A673 (cell line): ENCODE data around the gene GJB6. TPM values are rescaled to one million over a fixed set of nuclear protein-coding genes. Genes with fewer than 3 reads are reported as not detected.
A peak's percentile ranks its signal among the peaks of the same experiment; 100 is the strongest.

Source experiments
- BruUV-seq: library from RNA; stranded (reverse); fragments of 400-500 nt; replicated peaks from 2 replicates; lab custom pipeline; 2021; lab: Mats Ljungman, UMichigan
- CTCF ChIA-PET: fragments of 300-600 bp; sonication (Branson Sonifier 250); formaldehyde crosslinking; loops from one replicate; lab custom pipeline; 2022; ENCODE audit warnings: antibody characterized with exemption; lab: Charles Lee
- POLR2A ChIA-PET: fragments of 300-600 bp; sonication (Branson Sonifier 250); formaldehyde crosslinking; loops from one replicate; lab custom pipeline; 2022; ENCODE audit warnings: antibody characterized with exemption; ENCODE audit not compliant: low non-redundant PET; lab: Charles Lee
- DNase-seq: peaks from one replicate; pipeline ENCODE4 v3.0.0-alpha.2; 2015; ENCODE audit warnings: low spot score
- H3K27ac ChIP-seq: fragments of 200-600 bp; sonication (generic); 2 replicates; pipeline ENCODE4 v1.5.1; 2016; ENCODE audit warnings: mixed run types, low read depth, mild to moderate bottlenecking, mixed read lengths, antibody characterized with exemption, low read length; ENCODE audit not compliant: poor library complexity, severe bottlenecking
- H3K27me3 ChIP-seq: fragments of 200-600 bp; sonication (generic); replicated peaks from 2 replicates; pipeline ENCODE4 v1.6.1; 2017; ENCODE audit warnings: mixed run types, low read depth, mild to moderate bottlenecking, mixed read lengths, antibody characterized with exemption, low read length; ENCODE audit not compliant: insufficient read depth, poor library complexity
- H3K36me3 ChIP-seq: fragments of 200-600 bp; sonication (generic); 2 replicates; pipeline ENCODE4 v1.6.1; 2016; ENCODE audit warnings: mixed run types, mild to moderate bottlenecking, mixed read lengths, antibody characterized with exemption, low read length; ENCODE audit not compliant: insufficient read depth, poor library complexity, severe bottlenecking
- H3K4me1 ChIP-seq: fragments of 200-600 bp; sonication (generic); 2 replicates; pipeline ENCODE4 v1.6.1; 2017; ENCODE audit warnings: mixed run types, mild to moderate bottlenecking, mixed read lengths, antibody characterized with exemption, low read length; ENCODE audit not compliant: insufficient read depth, poor library complexity, severe bottlenecking
- H3K4me3 ChIP-seq: fragments of 200-600 bp; sonication (generic); 2 replicates; pipeline ENCODE4 v1.5.1; 2016; ENCODE audit warnings: low read depth, mixed run types, mild to moderate bottlenecking, mixed read lengths, low read length; ENCODE audit not compliant: poor library complexity, severe bottlenecking
- H3K9me3 ChIP-seq: fragments of 200-600 bp; sonication (generic); 2 replicates; pipeline ENCODE4 v1.6.1; 2016; ENCODE audit warnings: mixed run types, low read depth, mild to moderate bottlenecking, mixed read lengths, antibody characterized with exemption, low read length; ENCODE audit not compliant: poor library complexity, severe bottlenecking
- CTCF ChIP-seq: fragments of 300-800, 200-600 bp; sonication (generic); conservative IDR thresholded peaks from 2 replicates; pipeline ENCODE4 v1.5.1; 2017; ENCODE audit warnings: low read depth, mild to moderate bottlenecking, antibody characterized with exemption, low read length, moderate library complexity, mixed read lengths
- EZH2 ChIP-seq: fragments of 200-600 bp; sonication (generic); IDR thresholded peaks from 2 replicates; pipeline ENCODE4 v1.6.1; 2017; ENCODE audit warnings: borderline replicate concordance, low read depth, mild to moderate bottlenecking, mixed read lengths, antibody characterized with exemption, low read length; ENCODE audit not compliant: poor library complexity, severe bottlenecking
- intact Hi-C: fragments of 100-400 bp; cut with micrococcal nuclease; formaldehyde crosslinking; loops from one replicate; pipeline ENCODE4 v1.10.0; 2022; ENCODE audit not compliant: unreplicated experiment
- total RNA-seq: library from RNA; stranded (reverse); gene quantifications from 2 replicates; pipeline ENCODE4 v1.2.3, GENCODE V29; 2021

The GJB6 gene
- total RNA-seq, 1 experiment from 2014 or later, result not detected

DNA sequence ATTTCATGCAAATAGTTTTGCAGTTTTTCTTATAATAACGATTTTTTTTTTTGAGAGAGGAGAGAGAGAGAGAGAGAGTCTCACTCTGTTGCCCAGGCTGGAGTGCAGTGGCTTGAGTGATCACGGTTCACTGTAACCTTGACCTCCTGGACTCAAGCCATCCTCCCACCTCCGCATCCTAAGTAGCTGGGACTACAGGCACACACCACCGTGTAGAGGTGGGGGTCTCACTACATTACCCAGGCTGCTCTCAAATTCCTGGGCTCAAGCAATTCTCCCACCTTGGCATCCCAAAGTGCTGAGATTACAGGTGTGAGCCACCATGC is 26.8 kb upstream of the GJB6 start:
- Histone ChIP-seq H3K36me3 (no peaks in the 10 kb centered on the region), H3K9me3 (no peaks in the 10 kb centered on the region), H3K4me3 (peak overlapping the region; percentile 27), H3K4me1 (no peaks in the 10 kb centered on the region), H3K27ac (no peak overlapping the region), H3K27me3 (no peaks in the 10 kb centered on the region)
- TF ChIP-seq EZH2 (no peak), CTCF (no peak)
- intact Hi-C loops, result no loop called here
- ChIA-PET CTCF (no interaction called here), POLR2A (no interaction called here)
- DNase-seq, result no peak
- BruUV-seq, result no TSS peak

DNA sequence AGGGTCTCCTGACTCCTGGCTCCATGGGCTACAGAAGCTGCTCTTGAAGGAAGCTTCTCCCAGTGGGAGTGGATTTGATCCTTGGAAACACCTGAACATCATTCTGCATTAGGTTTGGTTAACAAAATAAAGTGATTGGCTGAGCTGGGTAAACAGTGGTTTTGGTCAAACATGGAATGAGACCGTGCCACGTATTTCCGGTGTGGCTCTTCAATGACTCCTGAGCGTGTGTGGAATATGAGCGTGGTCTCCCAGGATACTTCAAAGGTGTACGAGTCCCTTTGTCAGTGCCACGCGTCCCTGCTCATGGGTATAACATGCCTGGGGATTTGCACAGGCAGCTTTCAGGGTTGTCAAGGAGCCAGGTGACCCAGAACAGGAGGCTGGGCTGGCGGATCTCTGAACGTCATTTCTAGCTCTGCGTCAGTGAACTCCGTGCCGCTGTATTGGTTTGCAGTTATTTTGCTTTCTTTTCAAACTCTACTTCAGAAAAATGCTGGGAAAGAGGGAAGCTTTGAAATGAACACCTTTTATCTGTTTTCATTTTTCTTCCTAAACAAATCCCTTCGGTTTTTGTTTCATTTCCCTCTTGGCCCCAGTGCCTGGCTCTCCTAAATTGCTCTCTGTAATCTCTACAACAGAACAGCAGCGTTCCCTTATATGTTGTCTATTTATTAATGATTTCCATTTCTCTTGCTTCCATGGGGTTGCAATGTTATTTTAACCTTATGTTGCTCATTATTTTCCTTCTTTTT is 26.3 kb upstream of the GJB6 start:
- ChIA-PET POLR2A (no interaction called here), CTCF (no interaction called here)
- Histone ChIP-seq H3K36me3 (no peaks in the 10 kb centered on the region), H3K4me3 (peak overlapping the region; percentile 27), H3K9me3 (no peaks in the 10 kb centered on the region), H3K4me1 (no peaks in the 10 kb centered on the region), H3K27ac (no peak overlapping the region), H3K27me3 (no peaks in the 10 kb centered on the region)
- BruUV-seq, result no TSS peak
- no peak for DNase-seq
- TF ChIP-seq CTCF (no peak), EZH2 (no peak)
- intact Hi-C loops, result no loop called here

- H3K4me1 ChIP-seq, result no peaks in the 10 kb centered on the region
- H3K36me3 ChIP-seq, result no peaks in the 10 kb centered on the region
- intact Hi-C loops, result no loop called here
- BruUV-seq, result no TSS peak
- H3K27me3 ChIP-seq, result no peaks in the 10 kb centered on the region
- H3K27ac ChIP-seq, result no peak overlapping the region
- no peak overlapping the region for H3K4me3 ChIP-seq
- no peak for TF ChIP-seq CTCF
- no peak for TF ChIP-seq EZH2
- ChIA-PET CTCF (no interaction called here), POLR2A (no interaction called here)
- H3K9me3 ChIP-seq, result no peaks in the 10 kb centered on the region
- DNase-seq, result no peak
Measured at GRCh38 chr13:20254076-20254475, 22.0 kb upstream of the GJB6 start.
